ENCODE measurements around the gene BCR. TPM values are rescaled to one million over a fixed set of nuclear protein-coding genes. Genes with fewer than 3 reads are reported as not detected.

Gene BCR
- total RNA-seq, 1 donor: 28.6 TPM

GRCh38 chr22:23163665-23164064 is 16.6 kb upstream of the BCR start:
- DNase-seq (ENCODE audit: insufficient read length, low spot score, missing footprints): peak; percentile 77
- no peak overlapping the region for H3K4me2 ChIP-seq (ENCODE audit: insufficient read depth, low read length)
- H3K9me3 ChIP-seq (ENCODE audit: low read depth, low read length): no peaks in the 10 kb centered on the region
- no peaks in the 10 kb centered on the region for H3K36me3 ChIP-seq (ENCODE audit: insufficient read depth, low read length)
- no peak overlapping the region for H2AFZ ChIP-seq (ENCODE audit: low read length)
- no peaks in the 10 kb centered on the region for H4K20me1 ChIP-seq (ENCODE audit: insufficient read depth, low read length)
- TF ChIP-seq CTCF (IDR thresholded peaks at IDR 0.05; ENCODE audit: extremely low read depth, low read depth, low read length): no peak
- H3K27ac ChIP-seq (ENCODE audit: low read depth, low read length): no peak overlapping the region
- peaks cover 2% of the 10 kb centered on the region for H3K27me3 ChIP-seq (ENCODE audit: insufficient read depth, low read length)
- no peaks in the 10 kb centered on the region for H3K79me2 ChIP-seq (ENCODE audit: insufficient read depth, low read length)
- no peaks in the 10 kb centered on the region for H3K4me1 ChIP-seq (ENCODE audit: insufficient read depth, low read length)
- H3K4me3 ChIP-seq (ENCODE audit: insufficient read depth, low read length): no peak overlapping the region

DNA sequence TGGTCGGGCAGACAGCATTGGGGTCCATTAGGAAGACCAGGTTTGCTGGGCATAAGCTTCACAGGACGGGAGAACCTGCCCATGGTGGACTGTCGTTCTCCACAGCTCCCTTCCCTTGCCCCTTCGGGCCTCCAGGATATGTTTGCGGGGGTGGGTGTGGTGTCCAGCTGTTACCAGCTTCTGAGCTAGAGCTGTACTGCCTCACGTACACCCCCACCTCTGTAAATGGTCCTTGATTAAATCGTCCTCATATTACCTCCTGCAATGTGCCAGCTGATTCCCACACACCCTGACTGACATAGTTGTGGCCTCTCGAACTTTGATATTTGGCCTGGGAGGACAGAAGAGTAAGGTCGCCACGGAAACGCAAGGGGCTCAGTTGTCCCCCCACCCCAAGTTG is 16.2 kb upstream of the BCR start:
- Histone ChIP-seq H3K9me3 (ENCODE audit: low read depth, low read length) (no peaks in the 10 kb centered on the region), H2AFZ (ENCODE audit: low read length) (no peak overlapping the region), H3K4me3 (ENCODE audit: insufficient read depth, low read length) (no peak overlapping the region), H4K20me1 (ENCODE audit: insufficient read depth, low read length) (no peaks in the 10 kb centered on the region), H3K4me1 (ENCODE audit: insufficient read depth, low read length) (no peaks in the 10 kb centered on the region), H3K36me3 (ENCODE audit: insufficient read depth, low read length) (no peaks in the 10 kb centered on the region), H3K79me2 (ENCODE audit: insufficient read depth, low read length) (no peaks in the 10 kb centered on the region), H3K4me2 (ENCODE audit: insufficient read depth, low read length) (no peak overlapping the region), H3K27ac (ENCODE audit: low read depth, low read length) (no peak overlapping the region), H3K27me3 (ENCODE audit: insufficient read depth, low read length) (peaks cover 2% of the 10 kb centered on the region)
- no peak for TF ChIP-seq CTCF (IDR thresholded peaks at IDR 0.05; ENCODE audit: extremely low read depth, low read depth, low read length)
- DNase-seq (ENCODE audit: insufficient read length, low spot score, missing footprints): no peak

GRCh38 chr22:23166042-23166831 is 14.1 kb upstream of the BCR start:
- Histone ChIP-seq H2AFZ (ENCODE audit: low read length) (no peak overlapping the region), H4K20me1 (ENCODE audit: insufficient read depth, low read length) (no peaks in the 10 kb centered on the region), H3K4me3 (ENCODE audit: insufficient read depth, low read length) (no peak overlapping the region), H3K27me3 (ENCODE audit: insufficient read depth, low read length) (peaks cover 2% of the 10 kb centered on the region), H3K4me2 (ENCODE audit: insufficient read depth, low read length) (no peak overlapping the region), H3K79me2 (ENCODE audit: insufficient read depth, low read length) (no peaks in the 10 kb centered on the region), H3K4me1 (ENCODE audit: insufficient read depth, low read length) (no peaks in the 10 kb centered on the region), H3K9me3 (ENCODE audit: low read depth, low read length) (no peaks in the 10 kb centered on the region), H3K27ac (ENCODE audit: low read depth, low read length) (no peak overlapping the region), H3K36me3 (ENCODE audit: insufficient read depth, low read length) (no peaks in the 10 kb centered on the region)
- TF ChIP-seq CTCF (IDR thresholded peaks at IDR 0.05; ENCODE audit: extremely low read depth, low read depth, low read length): no peak
- peak; percentile 50 for DNase-seq (ENCODE audit: insufficient read length, low spot score, missing footprints)

GRCh38 chr22:23166841-23167616 is 13.3 kb upstream of the BCR start:
- H3K79me2 ChIP-seq (ENCODE audit: insufficient read depth, low read length): no peaks in the 10 kb centered on the region
- no peaks in the 10 kb centered on the region for H3K9me3 ChIP-seq (ENCODE audit: low read depth, low read length)
- H3K27me3 ChIP-seq (ENCODE audit: insufficient read depth, low read length): peaks cover 2% of the 10 kb centered on the region
- no peak overlapping the region for H2AFZ ChIP-seq (ENCODE audit: low read length)
- no peak overlapping the region for H3K4me2 ChIP-seq (ENCODE audit: insufficient read depth, low read length)
- DNase-seq (ENCODE audit: insufficient read length, low spot score, missing footprints): no peak
- H3K27ac ChIP-seq (ENCODE audit: low read depth, low read length): no peak overlapping the region
- TF ChIP-seq CTCF (IDR thresholded peaks at IDR 0.05; ENCODE audit: extremely low read depth, low read depth, low read length): no peak
- H3K4me1 ChIP-seq (ENCODE audit: insufficient read depth, low read length): no peaks in the 10 kb centered on the region
- no peaks in the 10 kb centered on the region for H3K36me3 ChIP-seq (ENCODE audit: insufficient read depth, low read length)
- H3K4me3 ChIP-seq (ENCODE audit: insufficient read depth, low read length): no peak overlapping the region
- H4K20me1 ChIP-seq (ENCODE audit: insufficient read depth, low read length): no peaks in the 10 kb centered on the region

Data from osteoblast (primary cell).